H9 (cell line): ENCODE data around the gene RAC2. TPM values are rescaled to one million over a fixed set of nuclear protein-coding genes. Genes with fewer than 3 reads are reported as not detected.

Experiments used
- DNase-seq: peaks from one replicate; pipeline ENCODE4 v3.0.0-alpha.2; 2017
- H2AFZ ChIP-seq: one replicate; pipeline ENCODE4 v1.6.1; 2013; ENCODE audit warnings: mild to moderate bottlenecking, low read length, control low read depth, moderate library complexity
- H2AK5ac ChIP-seq: 2 replicates; pipeline ENCODE4 v1.6.1; 2013; ENCODE audit warnings: low read length, control low read depth, mixed read lengths; ENCODE audit not compliant: insufficient read length
- H2BK120ac ChIP-seq: one replicate; pipeline ENCODE4 v1.6.1; 2013; ENCODE audit warnings: low read depth, mild to moderate bottlenecking, low read length, control low read depth, inconsistent platforms; ENCODE audit not compliant: poor library complexity, severe bottlenecking
- H2BK12ac ChIP-seq: 2 replicates; pipeline ENCODE4 v1.6.1; 2013; ENCODE audit warnings: low read length, control low read depth, mixed read lengths, low read depth; ENCODE audit not compliant: insufficient read length
- H2BK15ac ChIP-seq: 2 replicates; pipeline ENCODE4 v1.6.1; 2013; ENCODE audit warnings: low read depth, low read length, control low read depth
- H2BK20ac ChIP-seq: one replicate; pipeline ENCODE4 v1.6.1; 2013; ENCODE audit warnings: low read depth, mild to moderate bottlenecking, low read length, control low read depth, inconsistent platforms; ENCODE audit not compliant: poor library complexity, severe bottlenecking
- H2BK5ac ChIP-seq: 2 replicates; pipeline ENCODE4 v1.6.1; 2013; ENCODE audit warnings: low read length, control low read depth, mixed read lengths; ENCODE audit not compliant: insufficient read length
- H3K14ac ChIP-seq: 2 replicates; pipeline ENCODE4 v1.6.1; 2013; ENCODE audit warnings: low read length, control low read depth; ENCODE audit not compliant: insufficient read depth
- H3K18ac ChIP-seq: 2 replicates; pipeline ENCODE4 v1.6.1; 2013; ENCODE audit warnings: low read depth, mild to moderate bottlenecking, mixed read lengths, low read length, control low read depth; ENCODE audit not compliant: insufficient read length
- H3K23ac ChIP-seq: 2 replicates; pipeline ENCODE4 v1.6.1; 2013; ENCODE audit warnings: low read length, control low read depth, mixed read lengths, low read depth; ENCODE audit not compliant: insufficient read length
- H3K23me2 ChIP-seq: 2 replicates; pipeline ENCODE4 v1.6.1; 2013; ENCODE audit warnings: low read depth, mild to moderate bottlenecking, mixed read lengths, low read length, control low read depth; ENCODE audit not compliant: insufficient read length, poor library complexity, severe bottlenecking
- H3K27ac ChIP-seq: 2 replicates; pipeline ENCODE4 v1.5.1; 2013; ENCODE audit warnings: low read length, control low read depth, mixed read lengths, low read depth; ENCODE audit not compliant: insufficient read length
- H3K27me3 ChIP-seq: 2 replicates; pipeline ENCODE4 v1.6.1; 2013; ENCODE audit warnings: low read length, control low read depth, inconsistent platforms; ENCODE audit not compliant: insufficient read depth
- H3K4ac ChIP-seq: 2 replicates; pipeline ENCODE4 v1.6.1; 2013; ENCODE audit warnings: low read depth, mild to moderate bottlenecking, control low read depth, inconsistent platforms, low read length, moderate library complexity
- H3K4me1 ChIP-seq: 2 replicates; pipeline ENCODE4 v1.6.1; 2013; ENCODE audit warnings: low read length, control low read depth, inconsistent platforms; ENCODE audit not compliant: insufficient read depth
- H3K4me2 ChIP-seq: 2 replicates; pipeline ENCODE4 v1.6.1; 2013; ENCODE audit warnings: low read length, control low read depth, mixed read lengths; ENCODE audit not compliant: insufficient read length, insufficient read depth
- H3K56ac ChIP-seq: 2 replicates; pipeline ENCODE4 v1.6.1; 2013; ENCODE audit warnings: low read depth, mild to moderate bottlenecking, mixed read lengths, low read length, control low read depth; ENCODE audit not compliant: insufficient read length
- H3K79me1 ChIP-seq: 2 replicates; pipeline ENCODE4 v1.6.1; 2013; ENCODE audit warnings: low read depth, mild to moderate bottlenecking, moderate library complexity, low read length, control low read depth, inconsistent platforms; ENCODE audit not compliant: insufficient read depth, poor library complexity, severe bottlenecking
- H3K79me2 ChIP-seq: 2 replicates; pipeline ENCODE4 v1.6.1; 2013; ENCODE audit warnings: low read length, control low read depth, inconsistent platforms; ENCODE audit not compliant: insufficient read depth
- H3K9ac ChIP-seq: 2 replicates; pipeline ENCODE4 v1.6.1; 2013; ENCODE audit warnings: low read length, control low read depth, mixed read lengths; ENCODE audit not compliant: insufficient read length; ENCODE audit errors: extremely low read depth
- H3K9me3 ChIP-seq: one replicate; pipeline ENCODE4 v1.6.1; 2013; ENCODE audit warnings: low read depth, low read length, inconsistent platforms; ENCODE audit not compliant: control insufficient read depth
- H3T11ph ChIP-seq: one replicate; pipeline ENCODE4 v1.6.1; 2013; ENCODE audit warnings: mild to moderate bottlenecking, low read length, control low read depth, inconsistent platforms
- H4K20me1 ChIP-seq: one replicate; pipeline ENCODE4 v1.6.1; 2013; ENCODE audit not compliant: control insufficient read depth, insufficient read length, insufficient read depth
- H4K5ac ChIP-seq: 2 replicates; pipeline ENCODE4 v1.6.1; 2013; ENCODE audit warnings: low read depth, mild to moderate bottlenecking, mixed read lengths, low read length, control low read depth; ENCODE audit not compliant: insufficient read length
- H4K8ac ChIP-seq: replicated peaks from 2 replicates; pipeline ENCODE4 v1.6.1; 2013; ENCODE audit warnings: low read length, control low read depth, mixed read lengths, low read depth; ENCODE audit not compliant: insufficient read length
- H4K91ac ChIP-seq: 2 replicates; pipeline ENCODE4 v1.6.1; 2013; ENCODE audit warnings: low read depth, mild to moderate bottlenecking, moderate library complexity, mixed read lengths, low read length, control low read depth; ENCODE audit not compliant: insufficient read length
- H3K27ac Mint-ChIP-seq, 3 experiments: 2 replicates in 2 of 3; 3 replicates in 1 of 3; pipeline ENCODE4 v1.8.0; 2020 to 2021; ENCODE audit warnings: mixed read lengths in 3 of 3, mild to moderate bottlenecking in 1 of 3, moderate library complexity in 1 of 3
- H3K27me3 Mint-ChIP-seq: 2 replicates; pipeline ENCODE4 v1.8.0; 2021; ENCODE audit warnings: low read depth, mild to moderate bottlenecking, moderate library complexity, mixed read lengths
- H3K36me3 Mint-ChIP-seq, 3 experiments: 2 replicates in 2 of 3; 3 replicates in 1 of 3; pipeline ENCODE4 v1.8.0; 2020 to 2021; ENCODE audit warnings: low read depth in 3 of 3, mixed read lengths in 3 of 3; ENCODE audit not compliant: insufficient read depth in 1 of 3
- H3K4me1 Mint-ChIP-seq, 2 experiments: 2 replicates each; pipeline ENCODE4 v1.8.0; 2020; ENCODE audit warnings: mixed read lengths in 2 of 2
- H3K4me3 Mint-ChIP-seq, 2 experiments: 2 replicates in 1 of 2; 3 replicates in 1 of 2; pipeline ENCODE4 v1.8.0; 2020 to 2021; ENCODE audit warnings: mild to moderate bottlenecking in 2 of 2, mixed read lengths in 2 of 2, moderate library complexity in 1 of 2
- H3K9me3 Mint-ChIP-seq, 2 experiments: 2 replicates in 1 of 2; 3 replicates in 1 of 2; pipeline ENCODE4 v1.8.0; 2020; ENCODE audit warnings: mild to moderate bottlenecking in 2 of 2, mixed read lengths in 2 of 2, moderate library complexity in 1 of 2
- WGBS: extraction: QIAGEN DNeasy Blood & Tissue Kit; methylation state at CpG from one replicate; pipeline ENCODE4 v1.1.7; 2013; ENCODE audit warnings: missing lambda C conversion rate, low lambda C conversion rate, mixed read lengths; ENCODE audit not compliant: insufficient read length; ENCODE audit errors: extremely low coverage; 5-methylcytosine and 5-hydroxymethylcytosine counted together
- total RNA-seq: library from RNA; stranded (reverse); gene quantifications from 2 replicates; pipeline ENCODE4 v1.2.1, GENCODE V29; 2021
- TF ChIP-seq, protein P1 (sequence below): fragments of 200-600 bp; sonication (generic); conservative IDR thresholded peaks from 3 replicates; pipeline ENCODE4 v1.8.0; 2021; ENCODE audit warnings: antibody characterized with exemption, mild to moderate bottlenecking

Gene RAC2
- total RNA-seq, 1 experiment from 2014 or later, result 2.8 TPM

DNA sequence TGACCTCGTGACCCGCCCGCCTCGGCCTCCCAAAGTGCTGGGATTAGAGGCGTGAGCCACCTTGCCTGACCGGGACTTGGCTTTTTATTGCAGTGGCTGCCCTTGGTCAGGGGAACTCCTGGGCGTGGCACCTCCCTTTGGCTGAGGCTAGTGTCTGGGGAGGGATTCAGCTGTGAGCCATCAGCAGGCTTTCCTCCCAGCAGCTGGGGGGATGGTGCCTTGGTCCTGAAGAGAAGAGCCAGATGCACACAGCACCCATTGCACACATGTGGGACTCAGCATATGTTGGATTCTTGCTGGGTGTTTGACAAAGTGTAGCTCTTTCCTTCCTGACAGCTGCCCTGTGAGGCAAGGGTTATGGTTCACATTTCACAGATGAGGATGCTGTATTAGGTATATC lies 46.7 kb upstream of the RAC2 start:
- no peak overlapping the region for H3K56ac ChIP-seq
- no CpG with 5 or more reads among the region's 7 CpGs for WGBS
- H3K27ac ChIP-seq, result no peak overlapping the region
- no peaks in the 10 kb centered on the region for H4K20me1 ChIP-seq
- Mint-ChIP-seq H3K9me3 (peaks cover 5 to 7% of the 10 kb centered on the region in 2 experiments; a peak in 3 of 5 replicates), H3K27me3 (peaks cover 45% of the 10 kb centered on the region), H3K27ac (no peak overlapping the region; a peak in 1 of 7 replicates), H3K36me3 (no peaks in the 10 kb centered on the region; a peak in 1 of 7 replicates), H3K4me3 (no peak overlapping the region), H3K4me1 (peaks cover 7 to 27% of the 10 kb centered on the region in 2 experiments; a peak in 3 of 4 replicates)
- H2BK5ac ChIP-seq, result no peak overlapping the region
- no peak overlapping the region for H2BK12ac ChIP-seq
- no peak for DNase-seq
- H3T11ph ChIP-seq, result no peak overlapping the region
- H3K4me2 ChIP-seq, result no peak overlapping the region
- TF ChIP-seq, protein P1, sequence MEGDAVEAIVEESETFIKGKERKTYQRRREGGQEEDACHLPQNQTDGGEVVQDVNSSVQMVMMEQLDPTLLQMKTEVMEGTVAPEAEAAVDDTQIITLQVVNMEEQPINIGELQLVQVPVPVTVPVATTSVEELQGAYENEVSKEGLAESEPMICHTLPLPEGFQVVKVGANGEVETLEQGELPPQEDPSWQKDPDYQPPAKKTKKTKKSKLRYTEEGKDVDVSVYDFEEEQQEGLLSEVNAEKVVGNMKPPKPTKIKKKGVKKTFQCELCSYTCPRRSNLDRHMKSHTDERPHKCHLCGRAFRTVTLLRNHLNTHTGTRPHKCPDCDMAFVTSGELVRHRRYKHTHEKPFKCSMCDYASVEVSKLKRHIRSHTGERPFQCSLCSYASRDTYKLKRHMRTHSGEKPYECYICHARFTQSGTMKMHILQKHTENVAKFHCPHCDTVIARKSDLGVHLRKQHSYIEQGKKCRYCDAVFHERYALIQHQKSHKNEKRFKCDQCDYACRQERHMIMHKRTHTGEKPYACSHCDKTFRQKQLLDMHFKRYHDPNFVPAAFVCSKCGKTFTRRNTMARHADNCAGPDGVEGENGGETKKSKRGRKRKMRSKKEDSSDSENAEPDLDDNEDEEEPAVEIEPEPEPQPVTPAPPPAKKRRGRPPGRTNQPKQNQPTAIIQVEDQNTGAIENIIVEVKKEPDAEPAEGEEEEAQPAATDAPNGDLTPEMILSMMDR, result no peak
- H3K9me3 ChIP-seq, result no peaks in the 10 kb centered on the region
- H4K8ac ChIP-seq, result no peak overlapping the region
- no peak overlapping the region for H2BK120ac ChIP-seq
- no peaks in the 10 kb centered on the region for H3K27me3 ChIP-seq
- no peak overlapping the region for H2BK15ac ChIP-seq
- no peak overlapping the region for H3K4ac ChIP-seq
- no peaks in the 10 kb centered on the region; the same call in 1 of the 2 replicates for H3K4me1 ChIP-seq
- no peak overlapping the region for H3K23ac ChIP-seq
- H2AK5ac ChIP-seq, result no peak overlapping the region
- no peak overlapping the region for H2BK20ac ChIP-seq
- no peak overlapping the region for H2AFZ ChIP-seq
- H3K23me2 ChIP-seq, result no peaks in the 10 kb centered on the region
- no peaks in the 10 kb centered on the region for H3K79me1 ChIP-seq
- H3K9ac ChIP-seq, result no peak overlapping the region
- H4K5ac ChIP-seq, result no peak overlapping the region
- no peak overlapping the region for H3K14ac ChIP-seq
- H4K91ac ChIP-seq, result no peak overlapping the region
- H3K79me2 ChIP-seq, result no peaks in the 10 kb centered on the region
- no peak overlapping the region for H3K18ac ChIP-seq
